Measurements from ENCODE around the gene KCTD18. TPM values are rescaled to one million over a fixed set of nuclear protein-coding genes. Genes with fewer than 3 reads are reported as not detected.

The KCTD18 gene
- total RNA-seq, 1 donor: 33.7 TPM

GRCh38 chr2:200476836-200477235, 33.0 kb downstream of the KCTD18 start:
- no peak for TF ChIP-seq CTCF (IDR thresholded peaks at IDR 0.05; ENCODE audit: extremely low read depth, low read depth, low read length)
- H3K9me3 ChIP-seq (ENCODE audit: low read depth, low read length): no peaks in the 10 kb centered on the region
- no peak overlapping the region for H3K27ac ChIP-seq (ENCODE audit: low read depth, low read length)
- DNase-seq (ENCODE audit: insufficient read length, low spot score, missing footprints): no peak
- H3K79me2 ChIP-seq (ENCODE audit: insufficient read depth, low read length): no peaks in the 10 kb centered on the region
- no peak overlapping the region for H3K4me2 ChIP-seq (ENCODE audit: insufficient read depth, low read length)
- no peak overlapping the region for H3K4me3 ChIP-seq (ENCODE audit: insufficient read depth, low read length)
- no peak overlapping the region for H2AFZ ChIP-seq (ENCODE audit: low read length)
- H4K20me1 ChIP-seq (ENCODE audit: insufficient read depth, low read length): no peaks in the 10 kb centered on the region
- peaks cover 34% of the 10 kb centered on the region for H3K36me3 ChIP-seq (ENCODE audit: insufficient read depth, low read length)
- H3K27me3 ChIP-seq (ENCODE audit: insufficient read depth, low read length): no peaks in the 10 kb centered on the region
- peaks cover 35% of the 10 kb centered on the region for H3K4me1 ChIP-seq (ENCODE audit: insufficient read depth, low read length)

GRCh38 chr2:200475795-200476194, 34.1 kb downstream of the KCTD18 start:
- peaks cover 29% of the 10 kb centered on the region for H3K4me1 ChIP-seq (ENCODE audit: insufficient read depth, low read length)
- H3K27ac ChIP-seq (ENCODE audit: low read depth, low read length): no peak overlapping the region
- no peaks in the 10 kb centered on the region for H3K9me3 ChIP-seq (ENCODE audit: low read depth, low read length)
- H3K27me3 ChIP-seq (ENCODE audit: insufficient read depth, low read length): no peaks in the 10 kb centered on the region
- H3K4me2 ChIP-seq (ENCODE audit: insufficient read depth, low read length): no peak overlapping the region
- no peaks in the 10 kb centered on the region for H4K20me1 ChIP-seq (ENCODE audit: insufficient read depth, low read length)
- no peak for TF ChIP-seq CTCF (IDR thresholded peaks at IDR 0.05; ENCODE audit: extremely low read depth, low read depth, low read length)
- H3K79me2 ChIP-seq (ENCODE audit: insufficient read depth, low read length): no peaks in the 10 kb centered on the region
- H3K36me3 ChIP-seq (ENCODE audit: insufficient read depth, low read length): peaks cover 41% of the 10 kb centered on the region
- no peak for DNase-seq (ENCODE audit: insufficient read length, low spot score, missing footprints)
- no peak overlapping the region for H3K4me3 ChIP-seq (ENCODE audit: insufficient read depth, low read length)
- no peak overlapping the region for H2AFZ ChIP-seq (ENCODE audit: low read length)

- Histone ChIP-seq H3K79me2 (ENCODE audit: insufficient read depth, low read length) (no peaks in the 10 kb centered on the region), H3K9me3 (ENCODE audit: low read depth, low read length) (no peaks in the 10 kb centered on the region), H3K4me1 (ENCODE audit: insufficient read depth, low read length) (peaks cover 6% of the 10 kb centered on the region), H3K36me3 (ENCODE audit: insufficient read depth, low read length) (peaks cover 65% of the 10 kb centered on the region), H3K4me3 (ENCODE audit: insufficient read depth, low read length) (no peak overlapping the region), H3K27ac (ENCODE audit: low read depth, low read length) (no peak overlapping the region), H4K20me1 (ENCODE audit: insufficient read depth, low read length) (no peaks in the 10 kb centered on the region), H2AFZ (ENCODE audit: low read length) (no peak overlapping the region), H3K27me3 (ENCODE audit: insufficient read depth, low read length) (no peaks in the 10 kb centered on the region), H3K4me2 (ENCODE audit: insufficient read depth, low read length) (no peak overlapping the region)
- no peak for TF ChIP-seq CTCF (IDR thresholded peaks at IDR 0.05; ENCODE audit: extremely low read depth, low read depth, low read length)
- no peak for DNase-seq (ENCODE audit: insufficient read length, low spot score, missing footprints)
These were observed 36.9 kb downstream of the KCTD18 start for GRCh38 chr2:200472853-200473464.

GRCh38 chr2:200471928-200472645, 37.8 kb downstream of the KCTD18 start:
- Histone ChIP-seq H3K4me1 (ENCODE audit: insufficient read depth, low read length) (peaks cover 5% of the 10 kb centered on the region), H3K27me3 (ENCODE audit: insufficient read depth, low read length) (no peaks in the 10 kb centered on the region), H3K36me3 (ENCODE audit: insufficient read depth, low read length) (peaks cover 66% of the 10 kb centered on the region), H3K4me2 (ENCODE audit: insufficient read depth, low read length) (no peak overlapping the region), H4K20me1 (ENCODE audit: insufficient read depth, low read length) (no peaks in the 10 kb centered on the region), H2AFZ (ENCODE audit: low read length) (no peak overlapping the region), H3K79me2 (ENCODE audit: insufficient read depth, low read length) (no peaks in the 10 kb centered on the region), H3K9me3 (ENCODE audit: low read depth, low read length) (no peaks in the 10 kb centered on the region), H3K4me3 (ENCODE audit: insufficient read depth, low read length) (no peak overlapping the region), H3K27ac (ENCODE audit: low read depth, low read length) (no peak overlapping the region)
- TF ChIP-seq CTCF (IDR thresholded peaks at IDR 0.05; ENCODE audit: extremely low read depth, low read depth, low read length): no peak
- no peak for DNase-seq (ENCODE audit: insufficient read length, low spot score, missing footprints)
